Measurements from ENCODE around the gene TEX38.
A peak's percentile ranks its signal among the peaks of the same experiment; 100 is the strongest.
"Not testable (repeated sequence)": the region's sequence is repeated elsewhere in the genome, so short reads cannot be mapped to it uniquely, and the experiment has no call there.

The TEX38 gene

DNA sequence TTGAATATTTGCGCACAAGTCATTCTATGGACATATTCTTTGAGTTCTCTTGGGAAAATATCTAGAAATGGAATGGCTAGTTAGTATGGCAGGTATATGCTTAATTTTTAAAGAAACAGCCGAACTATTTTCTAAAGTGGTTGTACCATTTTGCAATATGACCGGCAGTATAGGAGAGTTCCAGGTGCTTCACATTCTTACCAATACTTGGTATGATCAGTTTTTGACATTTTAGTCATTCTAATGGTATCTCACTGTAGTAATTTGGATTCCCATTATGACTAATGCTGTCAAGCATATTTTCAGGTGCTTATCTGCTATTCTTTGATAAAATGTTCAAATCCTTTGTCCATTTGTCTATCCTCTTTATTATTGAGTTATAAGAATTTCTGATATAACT, 24.0 kb upstream of the TEX38 start:
- no peak overlapping the region for H3K27ac ChIP-seq

DNA sequence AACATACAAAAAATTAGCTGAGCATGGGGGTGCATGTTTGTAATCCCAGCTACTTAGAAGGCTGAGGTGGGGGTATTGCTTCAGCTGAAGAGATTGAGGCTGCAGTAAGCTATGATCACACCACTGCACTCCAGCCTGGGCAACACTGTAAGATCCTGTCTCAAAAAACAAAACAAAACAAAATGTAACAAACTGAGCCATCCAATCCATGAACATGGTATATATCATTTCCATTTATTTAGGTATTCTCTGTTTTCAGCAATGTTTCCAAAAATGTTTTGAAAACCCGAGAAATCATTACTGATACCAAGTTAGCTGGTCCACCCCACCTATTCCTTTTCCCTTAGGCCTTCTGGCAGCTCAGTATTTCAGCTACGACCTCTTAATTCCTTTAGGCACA, 21.9 kb upstream of the TEX38 start:
- TF ChIP-seq, protein P1, sequence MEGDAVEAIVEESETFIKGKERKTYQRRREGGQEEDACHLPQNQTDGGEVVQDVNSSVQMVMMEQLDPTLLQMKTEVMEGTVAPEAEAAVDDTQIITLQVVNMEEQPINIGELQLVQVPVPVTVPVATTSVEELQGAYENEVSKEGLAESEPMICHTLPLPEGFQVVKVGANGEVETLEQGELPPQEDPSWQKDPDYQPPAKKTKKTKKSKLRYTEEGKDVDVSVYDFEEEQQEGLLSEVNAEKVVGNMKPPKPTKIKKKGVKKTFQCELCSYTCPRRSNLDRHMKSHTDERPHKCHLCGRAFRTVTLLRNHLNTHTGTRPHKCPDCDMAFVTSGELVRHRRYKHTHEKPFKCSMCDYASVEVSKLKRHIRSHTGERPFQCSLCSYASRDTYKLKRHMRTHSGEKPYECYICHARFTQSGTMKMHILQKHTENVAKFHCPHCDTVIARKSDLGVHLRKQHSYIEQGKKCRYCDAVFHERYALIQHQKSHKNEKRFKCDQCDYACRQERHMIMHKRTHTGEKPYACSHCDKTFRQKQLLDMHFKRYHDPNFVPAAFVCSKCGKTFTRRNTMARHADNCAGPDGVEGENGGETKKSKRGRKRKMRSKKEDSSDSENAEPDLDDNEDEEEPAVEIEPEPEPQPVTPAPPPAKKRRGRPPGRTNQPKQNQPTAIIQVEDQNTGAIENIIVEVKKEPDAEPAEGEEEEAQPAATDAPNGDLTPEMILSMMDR (IDR thresholded peaks at IDR 0.05), result no peak
- TF ChIP-seq ZFX (IDR thresholded peaks at IDR 0.05; ENCODE audit: borderline replicate concordance), result no peak
- no peak overlapping the region for H3K27ac ChIP-seq

More for the DNA sequence above, 24.0 kb upstream of the TEX38 start:
- TF ChIP-seq, protein P1 (IDR thresholded peaks at IDR 0.05), result no peak

DNA sequence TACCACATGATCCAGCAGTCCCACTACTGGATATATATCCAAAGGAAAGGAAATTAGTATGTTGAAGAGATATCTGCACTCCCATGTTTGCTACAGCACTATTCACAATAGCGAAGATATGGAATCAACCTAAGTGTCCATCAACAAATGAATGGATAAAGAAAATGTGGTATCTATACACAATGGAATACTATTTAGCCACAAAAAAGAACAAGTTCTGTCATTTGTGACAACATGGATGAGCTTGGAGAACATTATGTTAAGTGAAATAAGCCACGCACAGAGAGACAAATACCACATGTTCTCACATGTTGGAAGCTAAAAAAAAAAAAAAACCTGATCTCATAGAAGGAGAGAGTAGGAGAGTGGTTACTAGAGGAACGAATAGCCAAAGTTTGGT, 21.2 kb upstream of the TEX38 start:
- TF ChIP-seq, protein P1 (IDR thresholded peaks at IDR 0.05), result no peak
- TF ChIP-seq ZFX (IDR thresholded peaks at IDR 0.05; ENCODE audit: borderline replicate concordance), result no peak
- no peak overlapping the region for H3K27ac ChIP-seq

DNA sequence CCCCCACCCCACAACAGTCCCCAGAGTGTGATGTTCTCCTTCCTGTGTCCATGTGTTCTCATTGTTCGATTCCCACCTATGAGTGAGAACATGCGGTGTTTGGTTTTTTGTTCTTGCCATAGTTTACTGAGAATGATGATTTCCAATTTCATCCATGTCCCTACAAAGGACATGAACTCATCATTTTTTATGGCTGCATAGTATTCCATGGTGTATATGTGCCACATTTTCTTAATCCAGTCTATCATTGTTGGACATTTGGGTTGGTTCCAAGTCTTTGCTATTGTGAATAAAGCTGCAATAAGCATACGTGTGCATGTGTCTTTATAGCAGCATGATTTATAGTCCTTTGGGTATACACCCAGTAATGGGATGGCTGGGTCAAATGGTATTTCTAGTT, 20.5 kb upstream of the TEX38 start:
- not testable (repeated sequence) for H3K27ac ChIP-seq

DNA sequence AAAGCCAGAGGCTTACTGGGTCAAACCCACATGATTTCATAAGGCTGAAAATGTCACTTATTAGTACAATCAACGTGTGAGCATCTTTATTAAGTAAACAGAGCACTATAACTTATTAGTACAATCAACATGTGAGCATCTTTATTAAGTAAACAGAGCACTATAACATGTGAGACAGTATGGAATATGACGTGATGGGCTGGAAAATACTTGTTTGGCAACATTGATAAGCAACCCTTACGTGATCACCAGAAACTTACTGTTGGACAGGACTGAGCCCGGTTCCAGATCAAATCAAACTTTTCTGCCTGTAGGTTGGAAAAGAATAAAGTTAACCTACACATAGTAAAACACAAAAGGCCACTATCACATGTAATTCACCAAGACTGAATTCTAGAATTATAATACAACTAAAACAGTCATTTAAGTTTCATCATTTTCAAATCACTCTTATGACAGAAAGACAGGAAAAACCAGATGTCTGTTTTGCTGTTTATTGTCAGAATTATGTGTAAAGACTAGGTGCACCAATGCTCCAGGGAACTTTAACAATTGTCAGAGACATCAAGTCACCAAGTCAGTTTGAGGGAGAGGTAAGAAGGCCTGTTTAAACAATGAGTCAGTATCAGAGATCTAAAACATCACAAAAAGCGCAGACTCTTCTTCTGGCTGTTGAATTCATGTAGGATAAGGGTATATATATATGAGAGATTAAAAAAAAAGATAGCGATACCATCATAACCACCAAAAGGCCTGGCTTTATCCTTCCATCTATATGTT, 19.1 kb upstream of the TEX38 start:
- H3K27ac ChIP-seq, result peak overlapping the region; percentile 48
- no peak for TF ChIP-seq ZFX (IDR thresholded peaks at IDR 0.05; ENCODE audit: borderline replicate concordance)
- TF ChIP-seq, protein P1 (IDR thresholded peaks at IDR 0.05), result no peak

DNA sequence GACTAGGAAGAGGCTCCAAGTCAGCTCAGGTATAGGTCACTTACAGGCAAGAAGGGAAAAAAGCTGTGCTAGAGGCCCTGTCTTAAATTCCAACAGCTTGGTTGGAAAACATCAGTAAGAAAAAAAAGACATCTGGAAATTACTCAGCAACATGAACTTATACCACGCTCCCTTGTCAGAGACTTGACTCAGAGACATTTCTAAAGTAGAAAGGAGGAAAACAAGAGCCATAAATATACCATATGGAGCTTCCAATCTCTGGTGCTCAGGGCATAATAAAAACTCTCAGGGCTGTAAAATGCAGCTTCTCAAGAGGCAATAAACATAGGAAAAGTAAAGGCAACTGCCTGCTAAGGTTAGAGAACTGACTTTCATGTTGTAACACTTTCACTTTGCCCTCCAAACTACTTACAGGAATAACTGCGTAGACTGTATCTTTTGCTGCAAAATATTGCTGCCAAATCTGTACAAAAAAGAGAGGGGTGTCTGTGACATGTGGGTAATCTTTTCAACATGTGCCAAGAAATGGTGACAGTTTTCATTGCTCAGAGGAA, 18.2 kb upstream of the TEX38 start:
- TF ChIP-seq, protein P1 (IDR thresholded peaks at IDR 0.05), result no peak
- no peak for TF ChIP-seq ZFX (IDR thresholded peaks at IDR 0.05; ENCODE audit: borderline replicate concordance)
- peak overlapping the region; percentile 48 for H3K27ac ChIP-seq

DNA sequence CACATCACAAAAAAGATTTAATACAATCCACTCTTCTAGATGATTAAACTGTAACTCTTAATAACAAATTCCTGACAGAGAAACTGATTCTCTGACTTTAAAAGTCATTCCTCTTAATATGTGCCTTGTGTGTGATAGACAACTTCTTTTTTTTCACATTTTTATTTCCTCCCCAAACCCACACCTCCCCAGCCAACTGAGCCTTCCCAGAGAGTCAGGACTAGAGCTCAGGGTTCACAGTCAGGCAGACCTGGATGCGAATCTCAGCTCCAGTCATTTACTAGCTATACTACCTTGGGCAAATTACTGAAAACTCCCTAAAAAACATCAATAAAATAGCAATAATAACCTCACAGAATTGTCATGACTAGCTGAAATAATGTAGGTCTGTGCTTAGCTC, 17.6 kb upstream of the TEX38 start:
- TF ChIP-seq ZFX (IDR thresholded peaks at IDR 0.05; ENCODE audit: borderline replicate concordance), result no peak
- TF ChIP-seq, protein P1 (IDR thresholded peaks at IDR 0.05), result no peak
- H3K27ac ChIP-seq, result peak overlapping the region; percentile 48; the same call in 1 of the 2 replicates

DNA sequence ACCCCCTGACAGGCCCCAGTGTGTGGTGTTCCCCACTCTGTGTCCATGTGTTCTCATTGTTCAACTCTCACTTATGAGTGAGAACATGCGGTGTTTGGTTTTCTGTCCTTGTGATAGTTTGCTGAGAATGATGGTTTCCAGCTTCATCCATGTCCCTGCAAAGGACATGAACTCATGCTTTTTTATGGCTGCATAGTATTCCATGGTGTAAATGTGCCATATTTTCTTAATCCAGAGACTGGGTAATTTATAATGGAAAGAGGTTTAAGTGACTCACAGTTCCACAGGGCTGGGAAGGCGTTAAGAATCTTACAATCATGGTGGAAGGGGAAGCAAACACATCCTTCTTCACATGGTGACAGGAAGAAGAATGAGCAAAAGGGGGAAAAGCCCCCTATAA, 17.0 kb upstream of the TEX38 start:
- H3K27ac ChIP-seq, result not testable (repeated sequence)

All from 22Rv1 (cell line).